Measurements from ENCODE around the gene IL6.

GRCh38 chr7:22713463-22713862 is 13.5 kb upstream of the IL6 start:
- TF ChIP-seq EZH2 (IDR thresholded peaks at IDR 0.05; ENCODE audit: low read length, unreplicated experiment) (no peak), CTCF (conservative IDR thresholded peaks at IDR 0.05; ENCODE audit: low read depth, low read length) (no peak), EZH2phosphoT487 (IDR thresholded peaks at IDR 0.05; ENCODE audit: borderline replicate concordance, low read length) (no peak)

Data from PC-3 (cell line).